HEK293 (cell line): ENCODE data around the gene SLC34A3.

Experiments
- CTCF ChIA-PET: fragments of 350-600 bp; formaldehyde crosslinking; extraction: SDS; loops from one replicate; lab custom pipeline; 2021; ENCODE audit warnings: antibody characterized with exemption; lab: Yijun Ruan, JAX
- POLR2A ChIA-PET: fragments of 300-600 bp; formaldehyde crosslinking; extraction: SDS; loops from one replicate; lab custom pipeline; 2020; ENCODE audit warnings: antibody characterized with exemption, inconsistent platforms; lab: Yijun Ruan, JAX
- H3K27ac ChIP-seq: fragments of 200-500 bp; sonication (Bioruptor generic); 2 replicates; pipeline ENCODE4 v1.5.1; 2014; ENCODE audit warnings: low read depth, low read length, control low read depth, inconsistent platforms; ENCODE audit errors: extremely low read depth
- H3K36me3 ChIP-seq, 2 experiments: fragments of 200-500 bp in 1 of 2; sonication (Bioruptor generic) in 1 of 2; 1 replicate in 1 of 2; 2 replicates in 1 of 2; pipeline ENCODE4 v1.5.1; 2014 to 2017; ENCODE audit warnings: inconsistent platforms in 2 of 2, low read length in 2 of 2; ENCODE audit not compliant: control insufficient read depth in 2 of 2, insufficient read depth in 1 of 2
- H3K4me1 ChIP-seq: fragments of 200-500 bp; sonication (Bioruptor generic); 2 replicates; pipeline ENCODE4 v1.5.1; 2014; ENCODE audit warnings: mild to moderate bottlenecking, low read length, inconsistent platforms; ENCODE audit not compliant: control insufficient read depth, insufficient read depth
- H3K4me3 ChIP-seq: 2 replicates; pipeline ENCODE4 v1.5.1; 2011; ENCODE audit warnings: low read depth, mild to moderate bottlenecking, control low read depth, low read length, moderate library complexity
- H3K9me3 ChIP-seq: fragments of 200-500 bp; sonication (Bioruptor generic); 2 replicates; pipeline ENCODE4 v1.5.1; 2014; ENCODE audit warnings: low read depth, low read length, inconsistent platforms; ENCODE audit not compliant: control insufficient read depth, insufficient read depth
- HOXD13 ChIP-seq: sonication (generic); formaldehyde crosslinking; IDR thresholded peaks from 2 replicates; pipeline ENCODE4 v1.8.0; 2022; ENCODE audit warnings: missing genetic modification reagents, borderline replicate concordance
- KLF16 ChIP-seq: fragments of 450-650 bp; formaldehyde crosslinking; IDR thresholded peaks from 2 replicates; pipeline ENCODE4 v1.5.1; 2017; ENCODE audit warnings: missing biosample characterization, missing genetic modification characterization
- TCF7L2 ChIP-seq: IDR thresholded peaks from 2 replicates; pipeline ENCODE4 v1.6.1; 2011; ENCODE audit warnings: low read depth, mild to moderate bottlenecking, inconsistent platforms, low read length, moderate library complexity, borderline replicate concordance
- YY2 ChIP-seq: fragments of 450-650 bp; formaldehyde crosslinking; IDR thresholded peaks from 2 replicates; pipeline ENCODE4 v1.5.1; 2016; ENCODE audit warnings: missing biosample characterization, missing genetic modification characterization
- ZNF341 ChIP-seq: fragments of 450-650 bp; formaldehyde crosslinking; IDR thresholded peaks from 2 replicates; pipeline ENCODE4; 2016; ENCODE audit warnings: low read depth, missing biosample characterization, missing genetic modification characterization
- ZNF473 ChIP-seq: fragments of 450-650 bp; formaldehyde crosslinking; IDR thresholded peaks from 2 replicates; pipeline ENCODE4 v1.5.1; 2017; ENCODE audit warnings: missing biosample characterization, missing genetic modification characterization
- ZNF514 ChIP-seq: fragments of 450-650 bp; formaldehyde crosslinking; IDR thresholded peaks from 2 replicates; pipeline ENCODE4 v1.5.1; 2016; ENCODE audit warnings: missing biosample characterization, missing genetic modification characterization
- ZNF544 ChIP-seq: fragments of 450-650 bp; formaldehyde crosslinking; IDR thresholded peaks from 2 replicates; pipeline ENCODE4 v1.5.0; 2017; ENCODE audit warnings: missing biosample characterization, missing genetic modification characterization
- ZNF548 ChIP-seq: fragments of 450-650 bp; formaldehyde crosslinking; IDR thresholded peaks from 2 replicates; pipeline ENCODE4 v1.5.1; 2016; ENCODE audit warnings: missing biosample characterization, missing genetic modification characterization
- ZNF610 ChIP-seq: fragments of 450-650 bp; formaldehyde crosslinking; IDR thresholded peaks from 2 replicates; pipeline ENCODE4 v1.5.1; 2016; ENCODE audit warnings: missing biosample characterization, missing genetic modification characterization, borderline replicate concordance
- ZNF629 ChIP-seq: fragments of 450-650 bp; formaldehyde crosslinking; IDR thresholded peaks from 2 replicates; pipeline ENCODE4 v1.5.1; 2017; ENCODE audit warnings: missing biosample characterization, missing genetic modification characterization
- ZNF654 ChIP-seq: fragments of 450-650 bp; formaldehyde crosslinking; IDR thresholded peaks from 2 replicates; pipeline ENCODE4 v1.5.1; 2016; ENCODE audit warnings: low read depth, missing biosample characterization, missing genetic modification characterization
- ZNF76 ChIP-seq: fragments of 450-650 bp; formaldehyde crosslinking; IDR thresholded peaks from 2 replicates; pipeline ENCODE4; 2016; ENCODE audit warnings: low read depth, missing biosample characterization, missing genetic modification characterization, borderline replicate concordance
- ZNF768 ChIP-seq: fragments of 450-650 bp; formaldehyde crosslinking; IDR thresholded peaks from 2 replicates; pipeline ENCODE4 v1.5.1; 2018; ENCODE audit warnings: missing biosample characterization, mild to moderate bottlenecking, missing genetic modification characterization
- ZXDB ChIP-seq: fragments of 450-650 bp; formaldehyde crosslinking; IDR thresholded peaks from 2 replicates; pipeline ENCODE4 v1.5.1; 2016; ENCODE audit warnings: missing biosample characterization, missing genetic modification characterization
- TF ChIP-seq, protein P1 (sequence below): fragments of 450-650 bp; formaldehyde crosslinking; IDR thresholded peaks from 2 replicates; pipeline ENCODE4 v1.5.1; 2017; ENCODE audit warnings: missing biosample characterization, mild to moderate bottlenecking, missing genetic modification characterization, moderate library complexity
- TF ChIP-seq, protein P2 (sequence below): fragments of 450-650 bp; IDR thresholded peaks from 2 replicates; pipeline ENCODE4 v1.5.1; 2018; ENCODE audit warnings: missing biosample characterization, mild to moderate bottlenecking, missing genetic modification characterization
- TF ChIP-seq, protein P3 (sequence below): fragments of 450-650 bp; formaldehyde crosslinking; conservative IDR thresholded peaks from 2 replicates; pipeline ENCODE4 v1.5.1; 2016; ENCODE audit warnings: low read depth, missing biosample characterization, missing genetic modification characterization
- TF ChIP-seq, protein P4 (sequence below): fragments of 450-650 bp; formaldehyde crosslinking; optimal IDR thresholded peaks from 2 replicates; pipeline ENCODE3; 2016; ENCODE audit warnings: missing biosample characterization, mild to moderate bottlenecking, missing genetic modification characterization
- TF ChIP-seq, protein P5 (sequence below): fragments of 450-650 bp; formaldehyde crosslinking; IDR thresholded peaks from 2 replicates; pipeline ENCODE4 v1.5.1; 2017; ENCODE audit warnings: missing biosample characterization, missing genetic modification characterization
- TF ChIP-seq, protein P6 (sequence below): fragments of 450-650 bp; formaldehyde crosslinking; IDR thresholded peaks from 2 replicates; pipeline ENCODE4 v1.5.1; 2016; ENCODE audit warnings: missing biosample characterization, missing genetic modification characterization

Gene SLC34A3

DNA sequence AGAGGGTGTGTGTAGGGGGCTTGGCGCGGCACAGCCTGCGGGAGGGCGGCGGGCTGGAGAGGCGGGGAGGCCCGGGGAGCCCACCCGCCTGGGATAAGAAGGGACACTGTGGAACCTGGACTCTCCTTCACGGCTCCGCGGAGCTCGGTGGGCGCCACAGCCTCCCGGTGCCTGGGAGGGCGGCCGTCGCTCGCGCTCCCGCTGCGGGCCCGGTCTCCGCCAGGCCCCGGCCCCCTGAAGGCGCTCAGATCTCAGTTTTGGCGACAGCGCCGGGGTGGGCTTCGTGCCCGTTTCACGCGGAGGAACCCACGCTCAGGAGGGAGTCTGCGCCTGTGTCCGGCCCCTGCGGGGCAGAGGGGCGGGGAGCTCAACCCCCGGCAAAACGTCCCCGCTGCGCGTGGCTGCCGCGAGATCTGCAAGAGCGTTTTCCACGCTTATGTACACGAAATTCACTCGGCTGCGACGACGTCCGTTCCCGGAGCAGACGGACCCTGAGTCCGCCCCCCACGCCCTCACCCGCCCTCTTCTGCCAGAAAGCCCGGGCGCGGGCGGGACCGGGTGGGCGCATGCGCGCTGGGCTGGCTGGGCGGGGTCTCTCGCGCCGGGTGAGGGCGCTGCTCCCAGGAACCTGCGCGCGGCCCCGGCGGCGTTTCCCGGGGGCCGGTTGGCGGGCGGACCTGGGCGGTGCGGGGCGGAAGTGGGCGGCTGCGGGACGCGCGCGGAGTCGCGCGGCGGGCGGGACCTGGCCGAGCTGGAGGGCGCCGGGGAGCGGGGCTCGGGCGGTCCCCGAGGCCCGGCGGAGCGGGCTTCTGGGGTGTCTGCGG, 24.1 kb downstream of the SLC34A3 start, which contains the start of gene NELFB:
Gene NELFB (plus strand): TSS at position 704 of the 824 bp plus-strand sequence.
- Histone ChIP-seq H3K36me3 (peaks cover 9 to 20% of the 10 kb centered on the region in 2 experiments), H3K27ac (peak within 1 kb of the TSS; percentile 81), H3K9me3 (no peaks in the 10 kb centered on the region), H3K4me1 (peaks cover 5% of the 10 kb centered on the region; the same call in 1 of the 2 replicates), H3K4me3 (peak within 1 kb of the TSS; percentile 89)
- CTCF ChIA-PET = interaction anchor here (0.6 to 5.2 kb wide), 10 partner anchors 9 to 886 kb away, joined by 3 to 45 read pairs (median 4); no protein-coding TSS in a partner anchor
- POLR2A ChIA-PET = interaction anchor here (0.6 to 9.1 kb wide), 9 partner anchors 13 to 169 kb away, joined by 3 to 336 read pairs (median 5); partner anchors contain the start of genes EXD3, MAN1B1, NOXA1 and NRARP
- TF ChIP-seq, protein P1, sequence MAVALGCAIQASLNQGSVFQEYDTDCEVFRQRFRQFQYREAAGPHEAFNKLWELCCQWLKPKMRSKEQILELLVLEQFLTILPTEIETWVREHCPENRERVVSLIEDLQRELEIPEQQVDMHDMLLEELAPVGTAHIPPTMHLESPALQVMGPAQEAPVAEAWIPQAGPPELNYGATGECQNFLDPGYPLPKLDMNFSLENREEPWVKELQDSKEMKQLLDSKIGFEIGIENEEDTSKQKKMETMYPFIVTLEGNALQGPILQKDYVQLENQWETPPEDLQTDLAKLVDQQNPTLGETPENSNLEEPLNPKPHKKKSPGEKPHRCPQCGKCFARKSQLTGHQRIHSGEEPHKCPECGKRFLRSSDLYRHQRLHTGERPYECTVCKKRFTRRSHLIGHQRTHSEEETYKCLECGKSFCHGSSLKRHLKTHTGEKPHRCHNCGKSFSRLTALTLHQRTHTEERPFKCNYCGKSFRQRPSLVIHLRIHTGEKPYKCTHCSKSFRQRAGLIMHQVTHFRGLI (tag by site-specific recombination) = peak; percentile 71
- TF ChIP-seq, protein P2, sequence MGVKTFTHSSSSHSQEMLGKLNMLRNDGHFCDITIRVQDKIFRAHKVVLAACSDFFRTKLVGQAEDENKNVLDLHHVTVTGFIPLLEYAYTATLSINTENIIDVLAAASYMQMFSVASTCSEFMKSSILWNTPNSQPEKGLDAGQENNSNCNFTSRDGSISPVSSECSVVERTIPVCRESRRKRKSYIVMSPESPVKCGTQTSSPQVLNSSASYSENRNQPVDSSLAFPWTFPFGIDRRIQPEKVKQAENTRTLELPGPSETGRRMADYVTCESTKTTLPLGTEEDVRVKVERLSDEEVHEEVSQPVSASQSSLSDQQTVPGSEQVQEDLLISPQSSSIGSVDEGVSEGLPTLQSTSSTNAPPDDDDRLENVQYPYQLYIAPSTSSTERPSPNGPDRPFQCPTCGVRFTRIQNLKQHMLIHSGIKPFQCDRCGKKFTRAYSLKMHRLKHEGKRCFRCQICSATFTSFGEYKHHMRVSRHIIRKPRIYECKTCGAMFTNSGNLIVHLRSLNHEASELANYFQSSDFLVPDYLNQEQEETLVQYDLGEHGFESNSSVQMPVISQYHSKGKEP = peak; percentile 76; the same call in 1 of the 2 replicates
- TF ChIP-seq KLF16 (tag by site-specific recombination) = peak; percentile 94
- no peak for TF ChIP-seq YY2 (tag by site-specific recombination)
- TF ChIP-seq ZXDB (tag by site-specific recombination) = peak; percentile 58
- TF ChIP-seq HOXD13 = no peak
- TF ChIP-seq ZNF341 (tag by site-specific recombination) = no peak
- no peak for TF ChIP-seq ZNF473 (tag by site-specific recombination)
- no peak for TF ChIP-seq ZNF768 (tag by site-specific recombination)
- TF ChIP-seq ZNF544 (tag by site-specific recombination) = no peak
- no peak for TF ChIP-seq TCF7L2
- TF ChIP-seq, protein P3, sequence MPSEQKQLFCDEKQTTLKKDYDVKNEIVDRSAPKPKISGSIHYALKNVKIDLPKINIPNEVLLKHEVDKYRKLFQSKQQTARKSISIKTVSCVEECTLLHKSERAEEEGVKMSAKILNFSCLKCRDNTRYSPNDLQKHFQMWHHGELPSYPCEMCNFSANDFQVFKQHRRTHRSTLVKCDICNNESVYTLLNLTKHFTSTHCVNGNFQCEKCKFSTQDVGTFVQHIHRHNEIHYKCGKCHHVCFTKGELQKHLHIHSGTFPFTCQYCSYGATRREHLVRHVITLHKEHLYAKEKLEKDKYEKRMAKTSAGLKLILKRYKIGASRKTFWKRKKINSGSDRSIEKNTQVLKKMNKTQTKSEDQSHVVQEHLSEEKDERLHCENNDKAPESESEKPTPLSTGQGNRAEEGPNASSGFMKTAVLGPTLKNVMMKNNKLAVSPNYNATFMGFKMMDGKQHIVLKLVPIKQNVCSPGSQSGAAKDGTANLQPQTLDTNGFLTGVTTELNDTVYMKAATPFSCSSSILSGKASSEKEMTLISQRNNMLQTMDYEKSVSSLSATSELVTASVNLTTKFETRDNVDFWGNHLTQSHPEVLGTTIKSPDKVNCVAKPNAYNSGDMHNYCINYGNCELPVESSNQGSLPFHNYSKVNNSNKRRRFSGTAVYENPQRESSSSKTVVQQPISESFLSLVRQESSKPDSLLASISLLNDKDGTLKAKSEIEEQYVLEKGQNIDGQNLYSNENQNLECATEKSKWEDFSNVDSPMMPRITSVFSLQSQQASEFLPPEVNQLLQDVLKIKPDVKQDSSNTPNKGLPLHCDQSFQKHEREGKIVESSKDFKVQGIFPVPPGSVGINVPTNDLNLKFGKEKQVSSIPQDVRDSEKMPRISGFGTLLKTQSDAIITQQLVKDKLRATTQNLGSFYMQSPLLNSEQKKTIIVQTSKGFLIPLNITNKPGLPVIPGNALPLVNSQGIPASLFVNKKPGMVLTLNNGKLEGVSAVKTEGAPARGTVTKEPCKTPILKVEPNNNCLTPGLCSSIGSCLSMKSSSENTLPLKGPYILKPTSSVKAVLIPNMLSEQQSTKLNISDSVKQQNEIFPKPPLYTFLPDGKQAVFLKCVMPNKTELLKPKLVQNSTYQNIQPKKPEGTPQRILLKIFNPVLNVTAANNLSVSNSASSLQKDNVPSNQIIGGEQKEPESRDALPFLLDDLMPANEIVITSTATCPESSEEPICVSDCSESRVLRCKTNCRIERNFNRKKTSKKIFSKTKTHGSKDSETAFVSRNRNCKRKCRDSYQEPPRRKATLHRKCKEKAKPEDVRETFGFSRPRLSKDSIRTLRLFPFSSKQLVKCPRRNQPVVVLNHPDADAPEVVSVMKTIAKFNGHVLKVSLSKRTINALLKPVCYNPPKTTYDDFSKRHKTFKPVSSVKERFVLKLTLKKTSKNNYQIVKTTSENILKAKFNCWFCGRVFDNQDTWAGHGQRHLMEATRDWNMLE (tag by site-specific recombination) = no peak
- no peak for TF ChIP-seq ZNF514 (tag by site-specific recombination)
- TF ChIP-seq ZNF76 = no peak
- TF ChIP-seq ZNF548 (tag by site-specific recombination) = no peak
- TF ChIP-seq, protein P4, sequence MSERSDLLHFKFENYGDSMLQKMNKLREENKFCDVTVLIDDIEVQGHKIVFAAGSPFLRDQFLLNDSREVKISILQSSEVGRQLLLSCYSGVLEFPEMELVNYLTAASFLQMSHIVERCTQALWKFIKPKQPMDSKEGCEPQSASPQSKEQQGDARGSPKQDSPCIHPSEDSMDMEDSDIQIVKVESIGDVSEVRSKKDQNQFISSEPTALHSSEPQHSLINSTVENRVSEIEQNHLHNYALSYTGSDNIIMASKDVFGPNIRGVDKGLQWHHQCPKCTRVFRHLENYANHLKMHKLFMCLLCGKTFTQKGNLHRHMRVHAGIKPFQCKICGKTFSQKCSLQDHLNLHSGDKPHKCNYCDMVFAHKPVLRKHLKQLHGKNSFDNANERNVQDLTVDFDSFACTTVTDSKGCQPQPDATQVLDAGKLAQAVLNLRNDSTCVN (tag by site-specific recombination) = peak; percentile 77
- TF ChIP-seq ZNF654 (tag by site-specific recombination) = no peak
- no peak for TF ChIP-seq ZNF610 (tag by site-specific recombination)
- TF ChIP-seq ZNF629 (tag by site-specific recombination) = no peak; the same call in 1 of the 2 replicates
- TF ChIP-seq, protein P5, sequence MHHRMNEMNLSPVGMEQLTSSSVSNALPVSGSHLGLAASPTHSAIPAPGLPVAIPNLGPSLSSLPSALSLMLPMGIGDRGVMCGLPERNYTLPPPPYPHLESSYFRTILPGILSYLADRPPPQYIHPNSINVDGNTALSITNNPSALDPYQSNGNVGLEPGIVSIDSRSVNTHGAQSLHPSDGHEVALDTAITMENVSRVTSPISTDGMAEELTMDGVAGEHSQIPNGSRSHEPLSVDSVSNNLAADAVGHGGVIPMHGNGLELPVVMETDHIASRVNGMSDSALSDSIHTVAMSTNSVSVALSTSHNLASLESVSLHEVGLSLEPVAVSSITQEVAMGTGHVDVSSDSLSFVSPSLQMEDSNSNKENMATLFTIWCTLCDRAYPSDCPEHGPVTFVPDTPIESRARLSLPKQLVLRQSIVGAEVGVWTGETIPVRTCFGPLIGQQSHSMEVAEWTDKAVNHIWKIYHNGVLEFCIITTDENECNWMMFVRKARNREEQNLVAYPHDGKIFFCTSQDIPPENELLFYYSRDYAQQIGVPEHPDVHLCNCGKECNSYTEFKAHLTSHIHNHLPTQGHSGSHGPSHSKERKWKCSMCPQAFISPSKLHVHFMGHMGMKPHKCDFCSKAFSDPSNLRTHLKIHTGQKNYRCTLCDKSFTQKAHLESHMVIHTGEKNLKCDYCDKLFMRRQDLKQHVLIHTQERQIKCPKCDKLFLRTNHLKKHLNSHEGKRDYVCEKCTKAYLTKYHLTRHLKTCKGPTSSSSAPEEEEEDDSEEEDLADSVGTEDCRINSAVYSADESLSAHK (tag by site-specific recombination) = peak; percentile 47; the same call in 1 of the 2 replicates
- TF ChIP-seq, protein P6, sequence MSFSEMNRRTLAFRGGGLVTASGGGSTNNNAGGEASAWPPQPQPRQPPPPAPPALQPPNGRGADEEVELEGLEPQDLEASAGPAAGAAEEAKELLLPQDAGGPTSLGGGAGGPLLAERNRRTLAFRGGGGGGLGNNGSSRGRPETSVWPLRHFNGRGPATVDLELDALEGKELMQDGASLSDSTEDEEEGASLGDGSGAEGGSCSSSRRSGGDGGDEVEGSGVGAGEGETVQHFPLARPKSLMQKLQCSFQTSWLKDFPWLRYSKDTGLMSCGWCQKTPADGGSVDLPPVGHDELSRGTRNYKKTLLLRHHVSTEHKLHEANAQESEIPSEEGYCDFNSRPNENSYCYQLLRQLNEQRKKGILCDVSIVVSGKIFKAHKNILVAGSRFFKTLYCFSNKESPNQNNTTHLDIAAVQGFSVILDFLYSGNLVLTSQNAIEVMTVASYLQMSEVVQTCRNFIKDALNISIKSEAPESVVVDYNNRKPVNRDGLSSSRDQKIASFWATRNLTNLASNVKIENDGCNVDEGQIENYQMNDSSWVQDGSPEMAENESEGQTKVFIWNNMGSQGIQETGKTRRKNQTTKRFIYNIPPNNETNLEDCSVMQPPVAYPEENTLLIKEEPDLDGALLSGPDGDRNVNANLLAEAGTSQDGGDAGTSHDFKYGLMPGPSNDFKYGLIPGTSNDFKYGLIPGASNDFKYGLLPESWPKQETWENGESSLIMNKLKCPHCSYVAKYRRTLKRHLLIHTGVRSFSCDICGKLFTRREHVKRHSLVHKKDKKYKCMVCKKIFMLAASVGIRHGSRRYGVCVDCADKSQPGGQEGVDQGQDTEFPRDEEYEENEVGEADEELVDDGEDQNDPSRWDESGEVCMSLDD (tag by site-specific recombination) = no peak
